AG20443 (cell line): ENCODE data around the gene SMARCA1.
"Not testable (repeated sequence)": the region's sequence is repeated elsewhere in the genome, so short reads cannot be mapped to it uniquely, and the experiment has no call there.

Experiments
- DNase-seq: peaks from one replicate; pipeline ENCODE4 v3.0.0; 2012; ENCODE audit warnings: low spot score, mixed read lengths

SMARCA1 gene, protein sequence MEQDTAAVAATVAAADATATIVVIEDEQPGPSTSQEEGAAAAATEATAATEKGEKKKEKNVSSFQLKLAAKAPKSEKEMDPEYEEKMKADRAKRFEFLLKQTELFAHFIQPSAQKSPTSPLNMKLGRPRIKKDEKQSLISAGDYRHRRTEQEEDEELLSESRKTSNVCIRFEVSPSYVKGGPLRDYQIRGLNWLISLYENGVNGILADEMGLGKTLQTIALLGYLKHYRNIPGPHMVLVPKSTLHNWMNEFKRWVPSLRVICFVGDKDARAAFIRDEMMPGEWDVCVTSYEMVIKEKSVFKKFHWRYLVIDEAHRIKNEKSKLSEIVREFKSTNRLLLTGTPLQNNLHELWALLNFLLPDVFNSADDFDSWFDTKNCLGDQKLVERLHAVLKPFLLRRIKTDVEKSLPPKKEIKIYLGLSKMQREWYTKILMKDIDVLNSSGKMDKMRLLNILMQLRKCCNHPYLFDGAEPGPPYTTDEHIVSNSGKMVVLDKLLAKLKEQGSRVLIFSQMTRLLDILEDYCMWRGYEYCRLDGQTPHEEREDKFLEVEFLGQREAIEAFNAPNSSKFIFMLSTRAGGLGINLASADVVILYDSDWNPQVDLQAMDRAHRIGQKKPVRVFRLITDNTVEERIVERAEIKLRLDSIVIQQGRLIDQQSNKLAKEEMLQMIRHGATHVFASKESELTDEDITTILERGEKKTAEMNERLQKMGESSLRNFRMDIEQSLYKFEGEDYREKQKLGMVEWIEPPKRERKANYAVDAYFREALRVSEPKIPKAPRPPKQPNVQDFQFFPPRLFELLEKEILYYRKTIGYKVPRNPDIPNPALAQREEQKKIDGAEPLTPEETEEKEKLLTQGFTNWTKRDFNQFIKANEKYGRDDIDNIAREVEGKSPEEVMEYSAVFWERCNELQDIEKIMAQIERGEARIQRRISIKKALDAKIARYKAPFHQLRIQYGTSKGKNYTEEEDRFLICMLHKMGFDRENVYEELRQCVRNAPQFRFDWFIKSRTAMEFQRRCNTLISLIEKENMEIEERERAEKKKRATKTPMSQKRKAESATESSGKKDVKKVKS

DNA sequence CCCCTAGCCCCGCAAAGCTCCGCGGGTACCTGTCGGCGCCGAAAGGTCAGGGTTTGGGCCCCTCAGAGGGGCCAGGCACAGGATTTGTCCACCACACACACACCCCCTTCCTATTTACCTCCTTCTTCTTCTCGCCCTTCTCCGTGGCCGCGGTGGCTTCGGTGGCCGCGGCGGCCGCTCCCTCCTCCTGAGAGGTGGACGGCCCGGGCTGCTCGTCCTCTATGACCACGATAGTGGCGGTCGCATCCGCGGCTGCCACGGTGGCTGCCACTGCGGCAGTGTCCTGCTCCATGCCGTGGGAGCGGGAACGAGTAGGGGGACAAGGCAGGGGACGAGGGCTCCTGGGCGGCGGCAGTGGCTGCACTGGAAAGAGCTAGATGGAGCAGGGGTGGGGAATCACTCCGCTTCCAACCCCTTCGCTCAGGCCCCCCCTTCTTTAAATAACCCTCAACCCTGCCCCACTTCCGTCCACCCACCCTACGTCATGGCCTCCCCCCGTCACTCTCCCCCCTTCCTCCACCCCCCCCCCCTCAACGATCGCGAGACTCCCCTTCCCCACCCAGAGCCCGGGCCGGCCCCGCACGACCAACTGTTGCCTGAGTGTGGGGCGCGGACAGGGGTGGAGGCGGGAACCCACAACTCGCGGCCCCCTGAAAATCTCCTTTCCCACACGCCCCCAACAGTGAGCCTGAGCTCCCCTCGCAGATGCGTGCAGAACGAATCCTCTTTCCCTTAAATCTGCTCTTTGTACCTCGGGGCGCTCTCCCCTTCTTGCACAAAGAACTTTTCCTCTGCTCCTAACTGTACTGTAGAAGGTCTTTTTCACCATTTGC lies at the start of gene SMARCA1:
SMARCA1 (minus strand) TSS at position 412 of the 833 bp plus-strand sequence; CDS start at position 292, 120 bp downstream.
- DNase-seq: peak; percentile 81

DNA sequence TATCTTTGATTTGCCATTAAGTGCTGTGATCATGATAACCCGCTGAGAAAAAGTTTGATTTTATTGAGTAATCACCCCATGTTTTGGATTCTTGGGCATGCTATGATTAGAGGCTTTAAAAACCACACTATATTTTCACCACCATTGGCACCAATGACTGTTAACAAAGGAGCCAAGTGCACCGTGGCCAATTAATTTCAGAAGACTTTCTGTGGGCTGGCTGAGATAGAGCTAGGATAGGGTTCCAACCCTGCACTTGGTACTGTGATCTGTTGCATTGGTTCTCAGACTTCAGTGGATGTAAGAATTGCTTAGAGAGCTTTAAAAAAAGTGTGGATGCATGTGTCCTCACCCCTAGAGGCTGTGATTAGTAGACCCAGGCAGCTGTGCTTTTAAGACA lies 49.1 kb upstream of the SMARCA1 start:
- DNase-seq: peak; percentile 7

DNA sequence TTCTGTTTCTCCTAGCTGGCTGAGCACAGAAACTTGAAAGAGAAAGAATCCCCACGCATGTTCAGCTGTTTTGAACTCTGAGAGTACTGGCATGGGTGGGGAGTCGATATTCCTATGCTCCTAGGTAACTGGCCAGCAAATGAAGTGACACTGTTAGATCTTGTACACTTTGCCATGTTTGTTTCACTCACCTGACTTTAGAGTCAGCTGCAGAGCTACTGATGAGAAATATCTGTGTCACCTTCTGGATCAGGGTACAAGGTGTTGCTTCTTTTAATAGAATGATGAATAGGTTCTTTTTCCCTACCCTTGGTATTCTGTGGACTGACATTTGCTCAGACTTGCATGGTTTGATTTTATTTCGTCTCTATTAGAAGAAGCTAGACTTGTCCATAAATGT lies 45.1 kb upstream of the SMARCA1 start:
- DNase-seq: no peak

DNA sequence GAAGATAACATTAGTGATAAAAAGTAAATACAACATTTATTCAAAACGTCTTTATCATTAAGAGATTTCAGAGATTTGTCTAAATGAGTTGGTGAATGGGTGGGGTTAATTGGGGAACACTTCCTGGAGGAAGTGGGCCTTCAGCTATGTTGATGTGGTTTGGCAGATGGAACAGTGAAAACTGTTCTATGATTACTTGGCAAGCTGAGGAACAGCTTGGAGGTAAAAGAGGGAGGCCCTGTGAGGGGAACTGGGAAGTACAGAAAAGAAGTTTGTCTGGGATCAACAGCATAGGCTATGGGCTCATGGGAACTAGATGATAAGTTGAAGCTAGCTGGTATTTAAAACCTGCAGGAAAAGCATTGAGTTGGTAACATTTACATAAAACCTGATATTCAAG lies 42.8 kb upstream of the SMARCA1 start:
- DNase-seq: no peak

DNA sequence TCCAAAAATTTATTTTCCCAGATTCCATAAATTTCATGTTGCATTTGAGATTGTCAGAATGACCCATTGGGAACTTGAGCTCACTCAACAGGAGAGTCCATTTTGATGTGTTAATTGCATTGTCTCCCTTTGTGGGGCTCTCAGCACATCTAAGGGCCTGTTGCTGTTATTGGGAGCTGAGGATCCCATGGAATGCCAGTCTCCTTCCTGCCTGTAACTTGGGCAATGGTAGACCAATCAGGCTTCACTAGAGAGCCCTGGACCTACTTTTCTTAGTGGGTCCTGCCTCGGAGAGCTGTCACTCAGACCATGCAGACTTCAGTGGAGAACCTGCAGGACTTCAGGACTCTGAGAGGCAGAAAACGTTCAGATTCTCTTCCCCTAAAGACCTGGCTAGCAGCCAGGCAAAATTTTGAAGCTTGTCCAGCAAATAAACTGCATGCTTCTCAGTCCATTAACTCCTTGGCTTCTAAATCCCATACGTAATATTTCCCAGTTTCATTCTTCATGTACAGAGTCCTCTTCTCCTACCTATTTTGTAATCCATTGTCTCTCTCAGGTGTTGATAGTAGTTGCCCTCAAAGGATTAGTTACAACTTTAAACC lies 41.9 kb upstream of the SMARCA1 start:
- no peak for DNase-seq

DNA sequence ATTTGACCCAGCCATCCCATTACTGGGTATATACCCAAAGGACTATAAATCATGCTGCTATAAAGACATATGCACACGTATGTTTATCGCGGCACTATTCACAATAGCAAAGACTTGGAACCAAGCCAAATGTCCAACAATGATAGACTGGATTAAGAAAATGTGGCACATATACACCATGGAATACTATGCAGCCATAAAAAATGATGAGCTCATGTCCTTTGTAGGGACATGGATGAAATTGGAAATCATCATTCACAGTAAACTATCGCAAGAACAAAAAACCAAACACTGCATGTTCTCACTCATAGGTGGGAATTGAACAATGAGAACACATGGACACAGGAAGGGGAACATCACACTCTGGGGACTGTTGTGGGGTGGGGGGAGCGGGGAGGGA lies 41.1 kb upstream of the SMARCA1 start:
- DNase-seq: not testable (repeated sequence)

DNA sequence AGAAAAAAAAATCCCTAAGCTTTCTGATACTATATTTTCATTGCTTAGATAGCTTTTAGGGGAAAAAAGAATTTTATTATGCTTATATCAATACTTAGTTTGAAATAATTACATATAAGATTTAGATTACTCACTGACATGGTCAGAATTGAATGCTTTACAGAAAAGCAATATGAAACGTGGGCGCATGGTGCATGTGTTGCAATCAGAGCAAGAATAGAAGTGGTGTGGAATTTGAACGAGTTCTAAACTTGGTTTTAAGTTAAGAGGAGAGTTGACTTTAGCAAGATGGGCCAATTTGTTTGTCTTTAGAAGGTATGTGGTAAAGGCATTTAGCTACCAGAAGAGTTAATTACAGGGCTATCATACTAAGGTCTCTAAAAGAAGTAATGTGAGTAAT lies 38.2 kb upstream of the SMARCA1 start:
- no peak for DNase-seq

DNA sequence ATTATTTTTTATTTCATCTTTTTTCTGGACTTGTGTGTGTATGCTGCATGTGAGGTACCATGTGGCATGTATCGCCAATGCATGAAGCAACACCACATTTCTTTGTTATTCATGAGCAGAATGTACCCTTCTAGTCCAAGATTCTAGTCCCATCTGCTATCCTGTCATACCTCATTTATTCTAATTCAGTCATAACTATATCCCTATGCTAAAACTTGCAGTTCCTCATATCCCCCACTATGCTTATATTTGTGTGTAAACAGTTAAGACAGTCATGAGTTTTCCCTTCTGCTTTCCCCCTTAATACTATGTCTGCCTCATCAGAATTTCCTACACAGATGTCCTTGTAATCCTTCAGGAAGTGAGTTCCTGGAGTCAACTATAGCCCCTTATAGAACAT lies 36.5 kb upstream of the SMARCA1 start:
- DNase-seq: no peak

DNA sequence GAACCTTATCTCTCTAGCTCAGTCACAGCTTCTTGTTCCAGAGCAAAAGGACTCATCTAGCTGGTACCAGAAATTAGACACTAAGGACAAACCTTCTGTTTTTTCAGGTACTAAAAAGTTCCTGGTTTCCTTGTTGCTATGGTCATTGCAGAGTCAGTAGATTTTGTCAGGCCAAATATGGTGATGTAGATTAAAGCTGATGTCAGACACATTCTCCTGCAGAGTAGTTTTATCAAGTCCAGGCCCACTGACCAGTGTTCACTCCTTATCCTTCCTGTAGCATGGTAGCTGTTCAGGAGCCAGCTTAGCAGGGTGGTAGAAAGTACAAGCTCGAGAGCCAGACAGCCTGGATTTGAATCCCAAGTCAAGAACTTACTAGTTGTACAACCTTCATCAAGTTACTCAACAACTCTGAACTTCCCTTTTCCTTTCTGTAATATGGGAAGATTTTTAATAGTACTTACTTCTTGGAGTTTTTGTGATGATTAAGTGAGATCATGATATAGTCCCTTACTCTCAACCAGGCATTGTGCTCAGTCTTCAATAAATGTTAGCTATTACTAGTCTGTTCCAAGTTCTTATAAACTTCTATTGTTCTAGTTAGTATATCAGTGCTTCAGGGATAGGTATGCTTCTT lies 34.7 kb upstream of the SMARCA1 start:
- DNase-seq: no peak

DNA sequence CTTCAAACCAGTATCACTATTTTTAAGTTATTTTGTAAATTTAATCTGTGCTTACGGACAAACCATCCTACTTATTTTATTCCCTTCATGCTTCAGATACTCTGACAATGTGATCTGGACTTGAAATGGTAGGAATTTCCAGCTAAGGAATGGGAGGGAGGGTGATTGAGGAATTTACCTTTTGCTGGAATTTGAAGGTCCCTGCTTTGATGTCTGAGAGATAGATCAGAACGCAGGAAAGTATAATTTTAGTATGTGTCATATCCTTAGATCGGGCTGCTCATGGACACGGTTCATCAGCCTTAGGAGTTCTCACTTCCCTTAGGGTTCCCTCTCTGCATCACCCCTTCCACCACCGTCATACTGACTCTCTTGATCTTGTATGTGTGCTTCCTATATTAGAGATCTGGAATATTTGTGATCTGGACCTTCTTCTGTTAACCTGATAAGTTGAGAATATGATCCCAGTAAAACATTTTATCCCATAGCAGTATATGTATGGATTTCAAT lies 33.6 kb upstream of the SMARCA1 start:
- no peak for DNase-seq

DNA sequence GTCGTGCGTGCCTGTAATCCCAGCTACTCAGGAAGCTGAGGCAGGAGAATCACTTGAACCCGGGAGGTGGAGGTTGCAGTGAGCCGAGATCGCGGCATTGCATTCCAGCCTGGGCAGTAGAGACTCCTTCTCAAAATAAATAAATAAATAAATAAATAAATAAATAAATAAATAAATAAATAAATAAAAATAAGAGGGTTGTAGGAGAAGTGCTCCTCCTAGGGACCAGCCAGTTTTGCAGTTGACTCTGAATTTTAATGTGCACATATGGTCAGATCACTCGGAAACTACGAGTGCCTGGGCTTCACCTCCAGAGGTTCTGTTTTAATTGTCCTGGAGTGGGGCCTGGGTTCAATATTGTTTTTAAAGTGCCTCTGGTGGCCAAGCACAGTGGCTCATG lies 31.5 kb upstream of the SMARCA1 start:
- DNase-seq: peak; percentile 5

DNA sequence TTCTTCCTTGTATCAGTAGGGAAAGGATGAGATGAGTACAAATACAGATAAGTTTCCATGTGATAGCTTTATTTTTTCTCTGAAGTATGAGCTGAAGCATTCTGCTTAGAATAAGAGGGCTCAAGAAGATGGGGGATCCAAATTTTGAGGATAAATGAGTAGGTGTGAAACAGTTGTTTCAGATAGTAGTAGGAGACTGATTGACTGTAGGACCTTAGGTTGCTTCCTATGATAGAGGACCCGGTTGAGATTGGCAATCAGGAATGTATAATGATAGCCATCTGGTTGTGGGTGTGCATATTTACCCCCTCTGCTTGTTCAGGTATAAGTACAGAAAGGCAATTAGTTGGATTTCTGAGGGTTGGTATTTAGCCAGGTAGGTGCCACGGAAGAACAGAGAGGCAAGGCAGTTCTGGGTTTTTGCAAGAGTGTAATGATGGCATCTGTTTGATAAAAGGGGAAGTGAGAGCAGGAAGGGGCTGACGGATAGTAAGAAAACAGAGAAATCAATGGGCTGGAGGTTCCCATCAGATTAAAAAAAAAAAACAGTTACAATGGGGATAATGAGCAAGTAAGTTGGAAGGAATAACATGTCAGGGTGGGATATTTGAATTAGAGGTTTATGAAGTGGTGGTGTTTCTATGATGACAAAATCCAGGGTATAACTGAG lies 30.5 kb upstream of the SMARCA1 start:
- no peak for DNase-seq

DNA sequence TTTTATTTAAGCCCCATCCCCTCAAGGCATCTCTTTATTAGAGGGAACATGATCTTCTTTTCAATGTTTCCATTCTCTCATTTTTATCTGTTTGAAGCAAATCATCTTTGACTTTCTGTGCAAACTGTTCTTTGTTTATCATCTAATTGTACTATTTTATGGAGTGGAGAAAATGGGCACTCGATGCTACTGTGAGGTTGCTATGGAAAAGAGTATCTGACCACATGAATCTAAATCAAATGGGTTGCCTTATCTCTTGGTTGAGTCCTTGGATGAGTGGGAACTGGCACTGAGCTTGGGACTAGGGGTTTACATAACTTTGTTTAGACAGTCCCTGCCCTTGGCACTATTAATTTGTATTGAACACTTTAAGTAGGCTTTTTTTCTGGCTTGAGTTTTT lies 25.8 kb upstream of the SMARCA1 start:
- DNase-seq: no peak

DNA sequence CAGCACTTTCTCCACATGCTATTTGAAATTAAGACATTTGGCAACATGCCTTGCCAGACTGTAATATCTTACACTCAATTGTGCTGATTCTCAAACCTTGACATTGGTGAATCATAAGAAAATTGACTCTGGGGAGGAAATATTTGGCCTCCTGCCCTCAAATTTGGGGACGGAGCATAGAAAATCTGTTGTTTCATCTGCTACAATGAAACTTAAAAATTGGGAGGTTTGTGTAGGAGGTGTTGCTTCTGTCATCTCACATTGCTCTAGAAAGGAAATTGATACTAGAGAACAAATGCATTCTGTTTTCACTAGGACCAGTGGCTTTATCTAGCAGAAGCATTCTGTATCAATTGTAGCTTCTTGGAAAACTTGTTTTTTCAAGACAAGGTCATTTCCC lies 22.1 kb upstream of the SMARCA1 start:
- no peak for DNase-seq

DNA sequence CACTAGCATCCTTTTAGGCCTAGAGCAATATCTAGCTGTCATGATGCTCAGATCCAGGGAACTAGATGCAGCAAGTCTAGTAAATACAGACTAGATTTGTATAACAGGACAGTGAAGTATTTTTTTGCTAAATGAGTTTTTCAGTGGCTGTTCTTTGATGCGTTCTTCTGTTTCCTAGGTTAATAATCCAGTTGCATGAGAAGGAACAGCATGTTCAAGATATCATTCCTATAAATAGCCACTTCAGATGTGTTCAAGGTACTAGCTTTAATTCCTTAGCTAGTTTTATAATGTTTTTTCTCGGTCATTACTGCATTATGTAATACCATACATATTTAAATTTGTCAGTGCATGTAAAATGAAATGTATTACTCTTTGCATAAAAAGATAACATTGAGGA lies 21.5 kb upstream of the SMARCA1 start:
- no peak for DNase-seq

DNA sequence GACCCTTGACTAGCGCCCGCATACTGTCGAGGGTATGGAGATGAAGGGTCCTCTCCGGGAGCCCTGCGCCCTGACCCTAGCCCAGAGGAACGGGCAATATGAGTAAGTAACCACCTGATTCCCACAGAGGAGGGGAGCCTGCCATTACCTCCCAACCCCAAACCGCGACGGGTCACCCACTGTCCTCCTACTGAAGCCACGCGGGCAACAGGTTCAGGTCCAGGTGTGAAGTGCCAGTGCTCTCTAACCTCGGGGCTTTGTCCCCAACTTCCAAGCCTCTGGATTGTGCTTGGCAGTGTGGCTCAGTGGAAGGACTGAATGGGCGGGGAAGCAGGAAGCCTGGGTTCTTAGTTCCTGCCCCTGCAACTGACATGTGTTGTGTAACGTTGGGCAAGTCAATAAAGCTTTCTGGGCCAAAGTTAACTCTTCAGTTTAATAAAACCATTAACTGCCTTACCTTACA lies 17.5 kb upstream of the SMARCA1 start:
- DNase-seq: peak; percentile 14

DNA sequence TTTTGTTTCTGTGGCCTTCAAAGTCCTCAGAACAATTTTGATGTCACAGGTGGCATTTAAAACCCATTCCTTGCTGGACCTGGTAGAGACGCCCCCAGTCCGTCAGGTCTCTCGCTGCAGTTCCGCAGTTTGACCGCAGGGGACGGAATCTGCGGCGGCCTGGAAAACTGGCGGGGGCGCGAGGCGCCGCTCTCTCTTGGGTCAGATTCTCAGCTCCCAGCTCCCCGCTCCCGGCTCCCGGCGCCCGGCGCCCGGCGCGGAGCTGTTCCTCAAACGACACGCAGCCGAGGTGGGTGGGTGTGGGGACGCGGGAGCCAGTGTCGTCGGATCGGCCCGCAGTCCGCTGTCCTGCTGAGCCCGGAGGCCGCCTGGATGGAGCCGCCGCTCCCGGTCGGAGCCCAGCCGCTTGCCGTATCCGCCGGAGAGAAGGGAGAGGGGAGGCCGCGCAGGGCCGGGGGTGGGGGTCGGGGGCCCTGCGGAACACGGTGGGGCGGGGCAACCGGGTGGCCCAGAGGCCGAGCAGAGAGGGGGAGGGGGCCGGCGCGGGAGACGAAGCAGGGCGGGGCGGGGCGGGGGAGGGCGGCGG lies 16.9 kb upstream of the SMARCA1 start, which contains the start of gene OCRL:
OCRL (plus strand) TSS at position 192 of the 586 bp plus-strand sequence; CDS start at position 373, 181 bp downstream.
- DNase-seq: peak; percentile 83

DNA sequence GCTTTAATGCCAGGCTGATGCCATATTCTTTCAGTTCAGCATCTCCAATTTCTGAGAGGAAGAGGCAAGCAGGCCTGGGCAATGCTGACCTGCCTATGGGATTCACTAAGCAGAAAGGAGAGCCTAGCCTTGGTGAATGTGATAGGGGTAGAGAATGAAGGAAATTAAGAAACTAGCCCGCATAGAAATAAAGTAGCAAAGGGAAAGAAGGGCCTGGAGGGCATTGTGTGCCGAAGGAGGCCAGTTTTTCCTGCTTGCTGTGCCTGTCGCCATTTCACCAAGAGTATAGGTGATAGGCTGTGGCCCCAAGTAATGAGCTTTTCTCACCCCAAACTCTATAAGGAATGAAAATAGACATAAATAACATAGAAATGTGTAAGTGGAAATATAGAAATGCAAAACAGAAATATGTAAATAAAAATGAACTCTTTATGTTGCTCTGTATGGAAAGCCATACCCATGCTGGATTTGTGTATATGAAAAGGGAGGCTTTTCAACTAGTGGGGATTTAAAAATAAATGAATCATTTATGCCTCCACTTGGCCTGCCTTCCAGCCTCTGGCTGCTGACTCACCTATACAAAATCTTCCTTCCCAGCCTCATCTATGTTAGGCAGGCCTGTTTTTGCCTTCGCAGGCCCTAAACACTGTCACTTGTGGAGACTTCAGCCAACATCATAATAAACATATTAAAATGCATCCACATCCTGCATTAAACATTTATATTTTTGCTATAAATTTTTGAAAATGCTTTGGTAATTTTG lies 11.7 kb upstream of the SMARCA1 start:
- peak; percentile 52 for DNase-seq

DNA sequence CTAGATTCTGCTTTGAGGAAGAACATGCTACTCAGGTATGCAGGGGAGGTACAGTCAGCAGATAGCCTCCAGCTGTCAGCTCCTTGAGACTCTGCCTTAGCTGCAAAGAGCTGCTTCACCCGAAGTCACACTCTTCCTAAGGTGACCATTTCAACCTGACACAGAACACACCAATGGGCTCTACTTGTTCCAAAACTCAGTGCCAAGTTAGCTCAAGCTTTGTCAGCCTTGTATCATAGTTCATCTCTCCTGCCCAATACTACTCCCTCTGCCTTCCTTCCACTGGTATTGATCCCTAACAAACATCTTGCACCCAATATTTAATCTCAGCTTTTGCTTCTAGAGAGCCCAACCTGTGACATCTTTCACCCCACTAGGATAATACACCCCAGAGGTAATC lies 7.8 kb upstream of the SMARCA1 start:
- no peak for DNase-seq
